GM19351 (cell line): Measurements from ENCODE around the gene ACAN.

Source experiments
- ATAC-seq: cut with Tn5 transposase; IDR thresholded peaks from one replicate; pipeline ENCODE4 v1.9.1; 2021; ENCODE audit warnings: mild to moderate bottlenecking, moderate library complexity; ENCODE audit not compliant: unreplicated experiment

Gene ACAN

GRCh38 chr15:88803241-88803919, at the start of gene ACAN:
ACAN (plus strand) TSS chr15:88803436; CDS start chr15:88836207, 32,771 bp downstream.
- no peak for ATAC-seq

- ATAC-seq: no peak
Observed at GRCh38 chr15:88756521-88756920, 46.7 kb upstream of the ACAN start.

GRCh38 chr15:88756921-88757320, 46.3 kb upstream of the ACAN start:
- no peak for ATAC-seq

- ATAC-seq: no peak
Observed at GRCh38 chr15:88759872-88760271, 43.4 kb upstream of the ACAN start.

GRCh38 chr15:88764448-88764847, 38.8 kb upstream of the ACAN start:
- ATAC-seq: no peak

- no peak for ATAC-seq
Observed at GRCh38 chr15:88765212-88765611, 38.0 kb upstream of the ACAN start.

- ATAC-seq: no peak
Observed at GRCh38 chr15:88769161-88769971, 33.9 kb upstream of the ACAN start.

GRCh38 chr15:88775776-88776175, 27.5 kb upstream of the ACAN start:
- ATAC-seq: no peak

GRCh38 chr15:88776646-88777045, 26.6 kb upstream of the ACAN start:
- ATAC-seq: no peak

- no peak for ATAC-seq
Observed at GRCh38 chr15:88779944-88780343, 23.3 kb upstream of the ACAN start.

- no peak for ATAC-seq
Observed at GRCh38 chr15:88782465-88782864, 20.8 kb upstream of the ACAN start.

- no peak for ATAC-seq
Observed at GRCh38 chr15:88785217-88785616, 18.0 kb upstream of the ACAN start.

GRCh38 chr15:88788036-88788435, 15.2 kb upstream of the ACAN start:
- no peak for ATAC-seq

- no peak for ATAC-seq
Observed at GRCh38 chr15:88788816-88789215, 14.4 kb upstream of the ACAN start.

- no peak for ATAC-seq
Observed at GRCh38 chr15:88790486-88790885, 12.8 kb upstream of the ACAN start.

- ATAC-seq: no peak
Observed at GRCh38 chr15:88791637-88792036, 11.6 kb upstream of the ACAN start.

GRCh38 chr15:88792342-88793282, 10.6 kb upstream of the ACAN start:
- ATAC-seq: no peak

- ATAC-seq: no peak
Observed at GRCh38 chr15:88794001-88794400, 9.2 kb upstream of the ACAN start.

- ATAC-seq: no peak
Observed at GRCh38 chr15:88797663-88798339, 5.4 kb upstream of the ACAN start.

GRCh38 chr15:88799341-88799740, 3.9 kb upstream of the ACAN start:
- ATAC-seq: no peak

GRCh38 chr15:88800026-88800425, 3.2 kb upstream of the ACAN start:
- no peak for ATAC-seq
